Fibroblast of lung (primary cell): Measurements from ENCODE around the gene LAMA4. TPM values are rescaled to one million over a fixed set of nuclear protein-coding genes. Genes with fewer than 3 reads are reported as not detected.

Experiments
- DNase-seq, 2 donors: peaks; one replicate each; pipeline versions ENCODE4 v3.0.0 to v3.0.0-alpha.2; 2010; ENCODE audit warnings: low read depth in 2 of 2
- H2AFZ ChIP-seq: 2 replicates; pipeline ENCODE4 v1.5.1; 2012; ENCODE audit warnings: low read length, control low read depth, inconsistent platforms
- H3K27ac ChIP-seq: 2 replicates; pipeline ENCODE4 v1.5.1; 2011; ENCODE audit warnings: low read length, control low read depth; ENCODE audit not compliant: insufficient read depth
- H3K27me3 ChIP-seq: 2 replicates; pipeline ENCODE4 v1.5.1; 2011; ENCODE audit warnings: mild to moderate bottlenecking, low read length; ENCODE audit not compliant: control insufficient read depth, insufficient read depth
- H3K36me3 ChIP-seq: 2 replicates; pipeline ENCODE4 v1.5.1; 2011; ENCODE audit warnings: low read length; ENCODE audit not compliant: control insufficient read depth, insufficient read depth
- H3K4me1 ChIP-seq: 2 replicates; pipeline ENCODE4 v1.5.1; 2011; ENCODE audit warnings: low read length; ENCODE audit not compliant: control insufficient read depth, insufficient read depth; ENCODE audit errors: extremely low read depth
- H3K4me2 ChIP-seq: 2 replicates; pipeline ENCODE4 v1.5.1; 2011; ENCODE audit warnings: low read length, control low read depth; ENCODE audit not compliant: insufficient read depth; ENCODE audit errors: extremely low read depth
- H3K4me3 ChIP-seq, 4 experiments: fragments of 200-600 bp in 1 of 4; sonication (generic) in 1 of 4; replicated peaks in 1 of 4; 2 replicates each; pipeline ENCODE4 v1.5.1; 2011 to 2016; ENCODE audit warnings: low read length in 4 of 4, low read depth in 3 of 4, mild to moderate bottlenecking in 3 of 4, control low read depth in 2 of 4, inconsistent platforms in 1 of 4, mixed read lengths in 1 of 4; ENCODE audit not compliant: insufficient read depth in 1 of 4; ENCODE audit errors: control extremely low read depth in 1 of 4
- H3K79me2 ChIP-seq: 2 replicates; pipeline ENCODE4 v1.5.1; 2012; ENCODE audit warnings: mild to moderate bottlenecking, low read length, inconsistent platforms; ENCODE audit not compliant: control insufficient read depth, insufficient read depth
- H3K9ac ChIP-seq: 2 replicates; pipeline ENCODE4 v1.5.1; 2011; ENCODE audit warnings: mild to moderate bottlenecking, low read length, control low read depth; ENCODE audit not compliant: insufficient read depth
- H3K9me3 ChIP-seq: 2 replicates; pipeline ENCODE4 v1.5.1; 2012; ENCODE audit warnings: low read depth, low read length; ENCODE audit not compliant: control insufficient read depth, insufficient read depth
- H4K20me1 ChIP-seq: 2 replicates; pipeline ENCODE4 v1.5.1; 2011; ENCODE audit warnings: low read length; ENCODE audit not compliant: control insufficient read depth, insufficient read depth; ENCODE audit errors: extremely low read depth
- CTCF ChIP-seq, 2 donors: IDR thresholded peaks in 1 of 2; conservative IDR thresholded peaks in 1 of 2; 1 replicate in 1 of 2; 2 replicates in 1 of 2; pipeline ENCODE4 v1.5.1; 2011 to 2012; ENCODE audit warnings: low read length in 2 of 2, control low read depth in 1 of 2, inconsistent platforms in 1 of 2, low read depth in 1 of 2, mild to moderate bottlenecking in 1 of 2
- EZH2 ChIP-seq: IDR thresholded peaks from 2 replicates; pipeline ENCODE4 v1.5.1; 2012; ENCODE audit warnings: low read length, control low read depth, mild to moderate bottlenecking; ENCODE audit errors: missing control alignments
- polyA plus RNA-seq, 2 donors: library from polyadenylated mRNA; depleted of rRNA in 1 of 2; stranded (reverse) in 1 of 2; unstranded in 1 of 2; fragments of >200 nt; gene quantifications; 2 replicates each; pipeline ENCODE4 v1.2.1, GENCODE V29; 2011 to 2012; ENCODE audit warnings: missing spikeins in 1 of 2
- total RNA-seq: library from RNA; depleted of rRNA; stranded (reverse); fragments of >200 nt; gene quantifications from 2 replicates; pipeline ENCODE4 v1.2.1, GENCODE V29; 2014

Gene LAMA4
- total and polyA plus RNA-seq, 2 donors (not counting 1 experiment from before 2014, with no cell fraction given), result 636 to 662 TPM

- Histone ChIP-seq H3K4me1 (no peaks in the 10 kb centered on the region), H2AFZ (no peak overlapping the region), H3K79me2 (no peaks in the 10 kb centered on the region), H3K4me3 (no peak overlapping the region), H3K9ac (no peak overlapping the region), H4K20me1 (no peaks in the 10 kb centered on the region), H3K9me3 (no peaks in the 10 kb centered on the region), H3K27ac (no peak overlapping the region), H3K27me3 (no peaks in the 10 kb centered on the region), H3K4me2 (no peak overlapping the region), H3K36me3 (peaks cover 25% of the 10 kb centered on the region)
- TF ChIP-seq CTCF (conservative IDR thresholded peaks at IDR 0.05 in 1 of 2, IDR thresholded peaks at IDR 0.05 in 1 of 2; ENCODE audit: low read depth in 1 of 2, low read length in 2 of 2), result no peak
- TF ChIP-seq EZH2, result no peak
- no peak for DNase-seq
These were observed 81.1 kb downstream of the LAMA4 start for GRCh38 chr6:112173221-112173804.

GRCh38 chr6:112172540-112172939 lies 81.8 kb downstream of the LAMA4 start:
- TF ChIP-seq EZH2 (no peak), CTCF (conservative IDR thresholded peaks at IDR 0.05 in 1 of 2, IDR thresholded peaks at IDR 0.05 in 1 of 2; ENCODE audit: low read depth in 1 of 2, low read length in 2 of 2) (no peak)

GRCh38 chr6:112169541-112169940 lies 84.8 kb downstream of the LAMA4 start:
- Histone ChIP-seq H2AFZ (no peak overlapping the region), H3K79me2 (no peaks in the 10 kb centered on the region), H3K27ac (no peak overlapping the region), H4K20me1 (no peaks in the 10 kb centered on the region), H3K9me3 (no peaks in the 10 kb centered on the region), H3K9ac (no peak overlapping the region), H3K27me3 (no peaks in the 10 kb centered on the region), H3K4me1 (no peaks in the 10 kb centered on the region), H3K4me3 (no peak overlapping the region), H3K4me2 (no peak overlapping the region), H3K36me3 (peaks cover 21% of the 10 kb centered on the region)
- TF ChIP-seq EZH2 (no peak), CTCF (conservative IDR thresholded peaks at IDR 0.05 in 1 of 2, IDR thresholded peaks at IDR 0.05 in 1 of 2; ENCODE audit: low read depth in 1 of 2, low read length in 2 of 2) (no peak)
- no peak for DNase-seq

More at GRCh38 chr6:112172540-112172939, 81.8 kb downstream of the LAMA4 start:
- Histone ChIP-seq H3K4me2 (no peak overlapping the region), H3K27ac (no peak overlapping the region), H3K9me3 (no peaks in the 10 kb centered on the region), H3K27me3 (no peaks in the 10 kb centered on the region), H3K4me1 (no peaks in the 10 kb centered on the region), H3K4me3 (no peak overlapping the region), H3K79me2 (no peaks in the 10 kb centered on the region), H3K36me3 (peaks cover 24% of the 10 kb centered on the region), H3K9ac (no peak overlapping the region), H2AFZ (no peak overlapping the region), H4K20me1 (no peaks in the 10 kb centered on the region)
- DNase-seq, result no peak
